HG03139 (cell line): ENCODE measurements around the gene OR4F15.

Source experiments
- ATAC-seq: cut with Tn5 transposase; IDR thresholded peaks from one replicate; pipeline ENCODE4 v1.9.1; 2021; ENCODE audit not compliant: unreplicated experiment

OR4F15 gene

GRCh38 chr15:101803209-101803608 lies 8.8 kb upstream of the OR4F15 start, which contains the start of gene OR4F6:
TSS of gene OR4F6 (plus strand) at chr15:101803509. CDS start at chr15:101805720, 2,211 bp downstream.
- ATAC-seq, result no peak

- no peak for ATAC-seq
Observed at GRCh38 chr15:101803676-101804075, 8.3 kb upstream of the OR4F15 start.

DNA sequence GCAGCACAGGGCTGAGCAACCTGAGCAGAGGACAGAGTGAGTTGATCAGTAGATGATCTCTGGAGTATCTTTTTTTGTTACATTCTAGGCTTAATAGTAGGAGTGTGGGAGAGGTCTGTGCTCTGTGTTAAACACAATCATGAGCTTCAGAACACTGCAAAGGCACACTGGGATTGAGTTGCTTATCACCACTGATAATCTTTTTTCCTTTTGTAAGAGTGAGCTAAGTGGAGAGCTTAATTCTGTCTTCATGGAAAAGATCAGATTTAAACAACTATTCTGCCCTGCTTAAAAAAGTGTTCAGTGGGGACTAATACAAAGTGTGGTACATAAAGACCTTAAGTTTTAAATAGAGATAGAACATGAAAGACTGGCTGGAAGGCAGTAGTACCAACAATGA lies 7.6 kb upstream of the OR4F15 start:
- ATAC-seq, result no peak

- no peak for ATAC-seq
Observed at GRCh38 chr15:101804941-101805340, 7.1 kb upstream of the OR4F15 start.

DNA sequence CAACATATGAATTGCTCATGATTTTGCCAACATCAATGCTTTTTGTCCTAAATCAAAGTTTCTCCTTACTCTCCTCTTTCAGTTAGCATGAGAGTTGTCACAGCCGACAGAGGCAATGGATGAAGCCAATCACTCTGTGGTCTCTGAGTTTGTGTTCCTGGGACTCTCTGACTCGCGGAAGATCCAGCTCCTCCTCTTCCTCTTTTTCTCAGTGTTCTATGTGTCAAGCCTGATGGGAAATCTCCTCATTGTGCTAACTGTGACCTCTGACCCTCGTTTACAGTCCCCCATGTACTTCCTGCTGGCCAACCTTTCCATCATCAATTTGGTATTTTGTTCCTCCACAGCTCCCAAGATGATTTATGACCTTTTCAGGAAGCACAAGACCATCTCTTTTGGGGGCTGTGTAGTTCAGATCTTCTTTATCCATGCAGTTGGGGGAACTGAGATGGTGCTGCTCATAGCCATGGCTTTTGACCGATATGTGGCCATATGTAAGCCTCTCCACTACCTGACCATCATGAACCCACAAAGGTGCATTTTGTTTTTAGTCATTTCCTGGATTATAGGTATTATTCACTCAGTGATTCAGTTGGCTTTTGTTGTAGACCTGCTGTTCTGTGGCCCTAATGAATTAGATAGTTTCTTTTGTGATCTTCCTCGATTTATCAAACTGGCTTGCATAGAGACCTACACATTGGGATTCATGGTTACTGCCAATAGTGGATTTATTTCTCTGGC lies 6.2 kb upstream of the OR4F15 start:
- no peak for ATAC-seq

DNA sequence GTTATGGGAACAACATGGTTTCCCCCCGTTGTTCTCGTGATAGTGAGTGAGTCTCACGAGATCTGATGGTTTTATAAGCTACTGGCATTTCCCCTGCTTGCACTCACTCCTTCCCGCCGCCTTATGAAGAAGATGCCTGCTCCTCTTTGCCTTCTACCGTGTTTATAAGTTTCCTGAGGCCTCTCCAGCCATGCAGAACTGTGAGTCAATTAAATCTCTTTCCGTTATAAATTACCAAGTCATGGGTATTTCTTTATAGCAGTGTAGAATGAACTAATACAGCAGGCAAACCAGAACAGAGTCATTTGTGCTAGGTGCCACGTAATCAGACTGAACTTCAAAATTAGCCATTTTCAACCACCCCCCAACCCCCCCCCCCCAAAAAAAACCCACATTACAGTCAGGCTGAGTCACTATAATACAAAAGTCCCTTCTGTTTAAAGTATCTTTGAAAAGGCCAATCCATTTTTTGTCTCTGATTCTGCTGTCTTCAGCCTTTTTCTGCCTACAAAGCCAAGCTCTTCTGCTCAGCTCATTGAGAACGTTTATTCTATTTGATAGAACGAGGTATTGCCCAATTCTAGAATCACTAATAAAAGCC lies 4.6 kb upstream of the OR4F15 start:
- ATAC-seq, result no peak

DNA sequence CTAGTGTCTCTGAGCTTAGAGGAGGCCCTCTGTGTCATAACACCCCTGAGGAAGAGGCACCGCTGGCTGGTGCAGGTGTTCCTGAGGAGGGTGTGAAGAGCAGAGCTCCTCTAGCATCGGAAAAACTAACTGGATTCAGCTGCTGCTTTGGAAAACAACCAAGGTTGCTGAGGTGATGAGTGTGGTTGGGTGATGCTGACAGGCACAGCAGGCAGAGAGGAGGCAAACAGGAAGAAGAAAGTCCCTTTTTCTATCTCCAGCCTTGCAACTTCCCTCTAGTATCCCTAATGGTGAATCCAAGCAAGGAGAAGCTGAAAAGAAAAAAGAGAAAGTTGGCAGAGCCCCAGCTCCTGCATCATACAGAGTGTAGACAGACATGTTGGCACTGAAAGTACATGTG lies 3.8 kb upstream of the OR4F15 start:
- ATAC-seq, result no peak

DNA sequence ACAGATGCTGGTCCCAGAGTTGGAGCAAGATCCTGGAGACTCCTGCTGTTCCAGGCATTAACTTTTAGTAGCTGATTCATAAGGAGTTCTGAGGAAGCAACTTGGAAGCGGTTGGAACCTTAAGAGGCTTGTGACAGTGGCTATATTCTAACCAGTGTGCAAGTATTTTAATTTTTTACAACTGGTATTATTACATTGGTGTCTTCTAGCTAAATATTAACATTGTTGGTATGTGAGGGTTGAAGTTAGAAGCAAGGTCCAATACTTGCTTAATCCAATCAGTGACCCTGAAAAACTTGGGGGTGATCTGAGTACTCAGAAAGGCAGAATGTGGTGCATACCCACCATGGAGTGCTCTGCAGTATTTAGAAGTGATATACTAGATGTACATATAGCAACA lies 1.5 kb upstream of the OR4F15 start:
- ATAC-seq, result no peak

GRCh38 chr15:101810876-101811275 lies 1.1 kb upstream of the OR4F15 start:
- no peak for ATAC-seq

DNA sequence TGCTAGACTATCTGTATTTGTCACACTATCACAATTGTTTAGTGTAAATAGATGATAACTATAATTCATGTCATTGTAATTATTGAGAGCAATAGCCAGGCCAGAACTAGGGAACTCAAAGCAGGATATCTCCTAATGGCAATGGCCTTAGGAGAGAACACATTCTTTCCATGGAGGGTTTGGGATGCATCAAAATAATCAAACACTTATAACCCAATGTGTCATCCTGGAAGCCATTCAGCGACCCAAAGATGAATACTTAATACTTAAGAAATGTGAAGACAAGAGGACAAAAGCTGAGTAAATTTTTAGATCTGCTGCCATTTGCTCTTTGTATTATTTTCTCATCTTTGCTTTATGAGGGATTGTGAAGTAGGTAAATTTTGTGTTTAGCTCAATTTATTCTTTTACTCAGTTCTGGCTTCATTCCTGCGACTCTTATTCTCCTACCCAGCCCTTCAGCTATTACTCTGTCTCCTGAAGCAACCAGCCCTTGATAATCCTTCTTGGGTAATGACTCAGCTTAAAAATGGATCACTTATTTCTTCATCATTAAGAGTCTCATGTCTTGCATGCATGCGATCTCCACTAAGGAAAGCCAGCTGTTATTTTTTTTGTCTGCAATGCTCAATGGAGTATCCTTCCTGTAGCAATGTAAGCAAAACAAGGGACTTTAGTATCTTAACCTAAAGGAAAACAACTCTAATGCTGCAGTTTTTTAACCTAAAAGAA lies 2.0 kb downstream of the OR4F15 start:
- no peak for ATAC-seq

GRCh38 chr15:101820781-101821180 lies 8.8 kb downstream of the OR4F15 start:
- no peak for ATAC-seq

DNA sequence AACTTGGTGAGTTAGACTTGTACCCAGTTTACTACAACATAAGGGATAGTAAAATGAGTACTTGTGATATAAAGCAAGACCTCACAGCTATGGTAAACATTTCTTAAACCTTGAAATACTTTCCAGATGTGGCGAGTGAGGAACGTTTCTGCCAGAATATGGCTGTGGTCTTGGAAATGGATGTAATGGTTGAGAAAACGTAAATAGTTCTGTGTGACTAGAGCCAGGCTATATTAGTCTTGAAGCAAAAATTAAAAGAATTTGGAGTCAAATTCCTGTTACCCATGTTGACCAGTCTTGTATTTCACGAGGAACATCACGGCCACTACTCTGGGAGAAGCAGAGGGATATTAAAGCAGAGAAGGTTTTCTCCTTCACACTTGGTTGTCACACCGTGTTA lies 15.3 kb downstream of the OR4F15 start:
- no peak for ATAC-seq

- ATAC-seq, result no peak
Observed at GRCh38 chr15:101828774-101829173, 16.8 kb downstream of the OR4F15 start.

- no peak for ATAC-seq
Observed at GRCh38 chr15:101841656-101842055, 29.7 kb downstream of the OR4F15 start.

- ATAC-seq, result no peak
Observed at GRCh38 chr15:101844916-101845315, 32.9 kb downstream of the OR4F15 start.

- no peak for ATAC-seq
Observed at GRCh38 chr15:101852356-101852755, 40.4 kb downstream of the OR4F15 start.
